ENCODE results near the gene BMPER.

The BMPER gene

GRCh38 chr7:33928986-33929385, 23.6 kb downstream of the BMPER start:
- TF ChIP-seq ZNF565 (CRISPR knock-in tag; conservative IDR thresholded peaks at IDR 0.05; ENCODE audit: low read depth) = no peak
- ATAC-seq = no peak

GRCh38 chr7:33932221-33932620, 26.9 kb downstream of the BMPER start:
- no peak for ATAC-seq
- TF ChIP-seq CSDC2 (CRISPR knock-in tag; IDR thresholded peaks at IDR 0.05) (no peak), POU6F1 (CRISPR knock-in tag; IDR thresholded peaks at IDR 0.05; ENCODE audit: borderline replicate concordance, low read depth) (no peak), PPARA (CRISPR knock-in tag; IDR thresholded peaks at IDR 0.05; ENCODE audit: borderline replicate concordance) (no peak), GLIS3 (CRISPR knock-in tag; IDR thresholded peaks at IDR 0.05) (no peak), TOX (CRISPR knock-in tag; IDR thresholded peaks at IDR 0.05; ENCODE audit: borderline replicate concordance) (no peak), ARNTL (CRISPR knock-in tag; IDR thresholded peaks at IDR 0.05; ENCODE audit: borderline replicate concordance, low read depth) (no peak), ZNF8 (CRISPR knock-in tag; IDR thresholded peaks at IDR 0.05) (no peak), PATZ1 (CRISPR knock-in tag; IDR thresholded peaks at IDR 0.05; ENCODE audit: borderline replicate concordance) (no peak), TSHZ2 (CRISPR knock-in tag; IDR thresholded peaks at IDR 0.05) (no peak), CSRNP3 (CRISPR knock-in tag; IDR thresholded peaks at IDR 0.05) (no peak), TCF4 (CRISPR knock-in tag; IDR thresholded peaks at IDR 0.05; ENCODE audit: borderline replicate concordance) (no peak), OSR1 (CRISPR knock-in tag; IDR thresholded peaks at IDR 0.05) (no peak), ZFP30 (CRISPR knock-in tag; IDR thresholded peaks at IDR 0.05) (no peak), SNAI2 (CRISPR knock-in tag; IDR thresholded peaks at IDR 0.05) (no peak), CREB5 (CRISPR knock-in tag; IDR thresholded peaks at IDR 0.05; ENCODE audit: low read depth) (no peak)

- ATAC-seq = peak; percentile 95
Observed at GRCh38 chr7:33932832-33933468, 27.6 kb downstream of the BMPER start.

More at GRCh38 chr7:33932832-33933468, 27.6 kb downstream of the BMPER start:
- TF ChIP-seq ZNF565 (CRISPR knock-in tag; conservative IDR thresholded peaks at IDR 0.05; ENCODE audit: low read depth) (no peak), ZNF70 (CRISPR knock-in tag; IDR thresholded peaks at IDR 0.05) (no peak), PPARA (CRISPR knock-in tag; IDR thresholded peaks at IDR 0.05; ENCODE audit: borderline replicate concordance) (no peak), ESRRG (CRISPR knock-in tag; IDR thresholded peaks at IDR 0.05) (no peak), OSR1 (CRISPR knock-in tag; IDR thresholded peaks at IDR 0.05) (no peak), ZFP30 (CRISPR knock-in tag; IDR thresholded peaks at IDR 0.05) (no peak), CSDC2 (CRISPR knock-in tag; IDR thresholded peaks at IDR 0.05) (no peak), RARB (CRISPR knock-in tag; IDR thresholded peaks at IDR 0.05) (no peak), ISL1 (CRISPR knock-in tag; IDR thresholded peaks at IDR 0.05) (no peak), CSRNP3 (CRISPR knock-in tag; IDR thresholded peaks at IDR 0.05) (no peak), TCF4 (CRISPR knock-in tag; IDR thresholded peaks at IDR 0.05; ENCODE audit: borderline replicate concordance) (no peak), ZFP3 (CRISPR knock-in tag; IDR thresholded peaks at IDR 0.05) (no peak), ZC3H10 (CRISPR knock-in tag; IDR thresholded peaks at IDR 0.05) (no peak), BACH2 (CRISPR knock-in tag; IDR thresholded peaks at IDR 0.05; ENCODE audit: borderline replicate concordance) (no peak), GLIS3 (CRISPR knock-in tag; IDR thresholded peaks at IDR 0.05) (no peak), PATZ1 (CRISPR knock-in tag; IDR thresholded peaks at IDR 0.05; ENCODE audit: borderline replicate concordance) (no peak), ZNF8 (CRISPR knock-in tag; IDR thresholded peaks at IDR 0.05) (no peak)

Measured in SK-N-SH treated with all-trans-retinoic acid at 6 μM for 48 hours (cell line).